ENCODE data around the gene CTSE.

DNA sequence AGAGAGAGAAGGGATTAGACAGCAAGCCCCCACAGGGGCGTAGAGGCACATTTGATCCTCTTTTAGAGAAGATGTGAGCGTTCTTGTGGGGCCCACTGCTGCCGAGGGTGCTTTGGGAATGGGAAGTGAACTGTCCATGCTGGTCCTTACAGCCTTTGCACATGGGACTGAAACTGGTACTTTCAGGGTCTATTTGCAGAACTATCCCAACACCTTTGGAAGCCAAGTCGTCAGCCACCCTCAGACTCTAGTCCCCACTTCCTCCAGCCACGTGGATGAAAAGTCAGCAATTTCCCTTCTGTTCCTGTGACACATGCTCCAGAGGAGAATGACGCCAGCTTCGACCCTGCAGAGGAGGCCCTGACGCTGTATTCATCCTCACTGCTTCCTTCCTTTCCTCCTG is 17.9 kb downstream of the CTSE start:
- TF ChIP-seq EP300 (IDR thresholded peaks at IDR 0.05), result peak in 1 of 2 donors; percentile 32
- TF ChIP-seq, protein P1, sequence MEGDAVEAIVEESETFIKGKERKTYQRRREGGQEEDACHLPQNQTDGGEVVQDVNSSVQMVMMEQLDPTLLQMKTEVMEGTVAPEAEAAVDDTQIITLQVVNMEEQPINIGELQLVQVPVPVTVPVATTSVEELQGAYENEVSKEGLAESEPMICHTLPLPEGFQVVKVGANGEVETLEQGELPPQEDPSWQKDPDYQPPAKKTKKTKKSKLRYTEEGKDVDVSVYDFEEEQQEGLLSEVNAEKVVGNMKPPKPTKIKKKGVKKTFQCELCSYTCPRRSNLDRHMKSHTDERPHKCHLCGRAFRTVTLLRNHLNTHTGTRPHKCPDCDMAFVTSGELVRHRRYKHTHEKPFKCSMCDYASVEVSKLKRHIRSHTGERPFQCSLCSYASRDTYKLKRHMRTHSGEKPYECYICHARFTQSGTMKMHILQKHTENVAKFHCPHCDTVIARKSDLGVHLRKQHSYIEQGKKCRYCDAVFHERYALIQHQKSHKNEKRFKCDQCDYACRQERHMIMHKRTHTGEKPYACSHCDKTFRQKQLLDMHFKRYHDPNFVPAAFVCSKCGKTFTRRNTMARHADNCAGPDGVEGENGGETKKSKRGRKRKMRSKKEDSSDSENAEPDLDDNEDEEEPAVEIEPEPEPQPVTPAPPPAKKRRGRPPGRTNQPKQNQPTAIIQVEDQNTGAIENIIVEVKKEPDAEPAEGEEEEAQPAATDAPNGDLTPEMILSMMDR (IDR thresholded peaks at IDR 0.05), result no peak

All from tibial nerve (tissue), 4 donors.